ENCODE results near the gene PROB1. TPM values are rescaled to one million over a fixed set of nuclear protein-coding genes. Genes with fewer than 3 reads are reported as not detected.

Gene PROB1
- total and polyA plus RNA-seq, 2 of the 13 experiments (the other 11 are each of a cell fraction or from before 2014, with no cell fraction given) = 0.69 to 1.1 TPM

- TF ChIP-seq MAZ (IDR thresholded peaks at IDR 0.05; ENCODE audit: borderline replicate concordance, low read depth, low read length) = peak; percentile 75
- TF ChIP-seq MAZ (CRISPR knock-in tag; IDR thresholded peaks at IDR 0.05; ENCODE audit: low read depth) = peak; percentile 63; the same call in 1 of the 2 replicates
- peak; percentile 83 for TF ChIP-seq KDM2A (CRISPR knock-in tag; IDR thresholded peaks at IDR 0.05; ENCODE audit: borderline replicate concordance, low read depth)
- no peak for TF ChIP-seq ZNF607 (CRISPR knock-in tag; IDR thresholded peaks at IDR 0.05; ENCODE audit: borderline replicate concordance)
- no peak for TF ChIP-seq ZBTB33 (CRISPR knock-in tag; IDR thresholded peaks at IDR 0.05)
- TF ChIP-seq ZNF280B (CRISPR knock-in tag; IDR thresholded peaks at IDR 0.05; ENCODE audit: borderline replicate concordance) = no peak
- TF ChIP-seq ZNF451 (CRISPR knock-in tag; IDR thresholded peaks at IDR 0.05) = no peak
- TF ChIP-seq ARNT2 (CRISPR knock-in tag; IDR thresholded peaks at IDR 0.05; ENCODE audit: low read depth) = 0 out of 2 replicates have a peak, but pooled peaks have one; percentile 64
- peak; percentile 61; the same call in 1 of the 2 replicates for TF ChIP-seq BCL3 (CRISPR knock-in tag; IDR thresholded peaks at IDR 0.05)
- peak; percentile 11; the same call in 1 of the 2 replicates for TF ChIP-seq ZNF230 (CRISPR knock-in tag; IDR thresholded peaks at IDR 0.05)
- TF ChIP-seq PRPF4 (IDR thresholded peaks at IDR 0.05; ENCODE audit: low read depth, low read length, poor library complexity, severe bottlenecking) = no peak
- no peak for TF ChIP-seq ZNF253 (CRISPR knock-in tag; IDR thresholded peaks at IDR 0.05; ENCODE audit: borderline replicate concordance)
- no peak for TF ChIP-seq CENPT (CRISPR knock-in tag; IDR thresholded peaks at IDR 0.05; ENCODE audit: low read depth)
- TF ChIP-seq LBX2 (CRISPR knock-in tag; IDR thresholded peaks at IDR 0.05; ENCODE audit: borderline replicate concordance) = no peak
- no peak for TF ChIP-seq MTERF4 (CRISPR knock-in tag; IDR thresholded peaks at IDR 0.05)
- no peak for TF ChIP-seq TERF1 (CRISPR knock-in tag; IDR thresholded peaks at IDR 0.05)
- TF ChIP-seq ZNF781 (CRISPR knock-in tag; IDR thresholded peaks at IDR 0.05; ENCODE audit: borderline replicate concordance, not compliant biosample characterization) = peak; percentile 58
- TF ChIP-seq ZNF572 (CRISPR knock-in tag; IDR thresholded peaks at IDR 0.05) = no peak
- no peak for TF ChIP-seq SAFB2 (CRISPR knock-in tag; IDR thresholded peaks at IDR 0.05; ENCODE audit: borderline replicate concordance, low read depth)
- no peak for TF ChIP-seq BHLHE40 (IDR thresholded peaks at IDR 0.05; ENCODE audit: low read length)
- TF ChIP-seq PLRG1 (conservative IDR thresholded peaks at IDR 0.05) = no peak
- no peak for TF ChIP-seq RAD21 (CRISPR knock-in tag; IDR thresholded peaks at IDR 0.05)
Measured at GRCh38 chr5:139403787-139404483, 9.0 kb upstream of the PROB1 start, which contains the start of gene SPATA24 (continued).
